Measurements from ENCODE around the gene PRKCA.
A peak's percentile ranks its signal among the peaks of the same experiment; 100 is the strongest.

PRKCA gene

GRCh38 chr17:66789961-66790437, 487.6 kb downstream of the PRKCA start:
- DNase-seq = no peak

DNA sequence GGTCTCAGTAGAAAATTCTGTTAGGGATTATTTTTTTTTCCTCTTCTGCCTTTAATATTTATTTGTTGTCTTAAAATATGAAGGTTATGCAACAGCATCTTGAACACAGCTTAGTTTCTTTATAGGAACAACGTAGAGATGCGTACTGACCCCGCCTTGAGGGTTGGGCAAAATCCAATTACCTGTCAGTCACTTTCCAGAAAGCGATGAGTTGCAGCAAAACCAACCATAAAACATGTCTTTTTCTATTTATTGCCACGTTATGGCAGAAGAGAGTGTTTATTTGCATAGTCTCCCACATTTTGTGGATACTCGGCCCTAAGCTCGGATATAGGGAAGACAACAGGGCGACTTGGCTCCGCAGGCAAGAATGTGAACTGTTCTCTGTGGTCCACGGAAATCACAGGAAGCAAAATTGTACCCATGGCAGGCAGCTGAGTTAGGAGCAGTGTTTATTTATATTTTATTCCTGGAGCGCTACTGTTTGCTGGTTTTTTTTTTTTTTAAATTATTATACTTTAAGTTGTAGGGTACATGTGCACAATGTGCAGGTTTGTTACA, 488.2 kb downstream of the PRKCA start:
- no peak for DNase-seq

GRCh38 chr17:66791347-66791746, 488.9 kb downstream of the PRKCA start:
- DNase-seq = no peak

GRCh38 chr17:66793814-66794213, 491.4 kb downstream of the PRKCA start:
- DNase-seq = no peak

DNA sequence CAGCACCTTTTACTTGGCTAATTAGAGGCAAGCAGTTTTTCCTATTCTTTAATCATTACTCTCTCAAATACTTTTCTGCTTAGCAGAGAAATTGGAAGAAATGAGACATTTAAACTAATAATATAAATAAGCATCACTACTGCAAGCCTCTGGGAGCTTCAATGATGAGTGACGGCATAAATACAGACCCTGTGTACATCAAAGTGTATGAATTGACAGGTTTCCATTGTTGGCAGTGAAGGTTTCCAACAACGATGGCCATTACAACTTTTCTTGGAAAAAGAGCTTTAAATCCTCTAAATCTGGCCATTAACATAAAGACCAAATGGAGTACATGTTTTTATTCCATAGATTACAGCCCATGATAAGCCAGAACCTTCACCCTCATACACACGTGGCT, 493.1 kb downstream of the PRKCA start:
- DNase-seq = no peak

DNA sequence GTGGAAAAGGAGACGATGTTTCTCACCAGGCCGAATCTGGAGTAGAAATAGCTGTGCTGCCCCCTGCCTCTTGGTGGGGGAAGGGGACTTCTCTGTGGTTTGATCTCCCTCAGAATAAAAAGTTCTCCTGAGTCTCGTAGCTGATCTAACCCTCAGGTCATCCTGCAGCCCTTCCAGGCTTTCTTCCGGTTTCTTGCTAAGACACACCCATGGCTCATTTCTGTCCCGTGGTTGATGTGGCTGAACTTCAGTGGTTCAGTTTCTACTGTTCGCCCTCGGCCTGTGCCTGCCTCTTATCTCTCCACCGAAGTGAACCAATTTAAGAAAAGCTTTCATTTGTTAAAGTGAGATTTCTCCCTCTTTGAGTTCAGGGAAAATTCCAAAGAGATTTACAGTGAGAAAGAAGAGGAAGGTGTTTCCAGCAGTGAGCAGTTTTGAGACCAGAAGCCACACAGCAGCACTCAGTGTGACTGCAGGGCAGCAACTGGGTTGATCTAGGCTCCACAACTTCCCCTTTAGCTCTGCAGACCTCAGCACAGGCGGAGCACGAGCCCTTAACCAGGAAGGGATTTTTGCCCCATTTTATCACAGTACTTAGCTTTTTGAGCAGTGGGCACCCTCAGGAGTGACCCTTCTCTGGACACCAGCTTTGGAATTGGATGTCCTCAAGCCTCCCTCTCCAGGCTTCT, 497.6 kb downstream of the PRKCA start:
- no peak for DNase-seq

GRCh38 chr17:66803474-66803951, 501.1 kb downstream of the PRKCA start:
- DNase-seq = no peak

DNA sequence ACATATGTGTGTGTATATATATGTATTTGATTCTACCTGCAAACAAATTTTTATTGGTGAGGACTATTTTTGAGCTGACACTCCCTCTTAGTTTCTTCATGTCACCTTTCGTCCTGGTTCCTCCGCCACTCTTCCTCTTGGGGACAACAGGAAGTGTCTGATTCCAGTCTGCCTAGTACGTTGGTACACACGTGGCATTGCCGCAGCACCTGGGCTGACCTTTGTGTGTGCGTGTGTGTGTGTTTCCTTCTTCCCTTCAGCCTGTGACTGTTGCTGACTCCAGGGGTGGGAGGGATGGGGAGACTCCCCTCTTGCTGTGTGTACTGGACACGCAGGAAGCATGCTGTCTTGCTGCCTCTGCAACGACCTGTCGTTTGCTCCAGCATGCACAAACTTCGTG, 503.2 kb downstream of the PRKCA start:
- DNase-seq = no peak

DNA sequence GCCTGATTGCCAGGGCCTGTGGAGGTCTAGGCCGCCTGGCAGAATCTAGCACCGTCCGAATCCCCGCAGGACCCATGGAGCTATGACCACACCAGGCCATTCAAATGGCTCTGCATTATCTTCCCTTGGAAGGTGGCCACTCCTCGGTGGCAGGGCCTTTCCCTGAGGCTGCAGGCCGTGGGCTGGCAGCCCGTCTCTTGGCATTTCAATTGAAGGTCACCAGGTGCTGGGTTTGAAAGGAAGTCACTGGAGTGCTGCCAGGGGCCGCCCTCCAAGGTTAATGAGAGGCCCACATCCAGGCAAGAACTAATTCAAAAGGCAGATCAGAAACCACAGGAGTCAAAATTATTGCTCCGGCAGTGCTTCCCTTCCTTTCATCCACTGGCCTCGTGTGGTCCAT, 504.8 kb downstream of the PRKCA start:
- DNase-seq = peak; percentile 36

DNA sequence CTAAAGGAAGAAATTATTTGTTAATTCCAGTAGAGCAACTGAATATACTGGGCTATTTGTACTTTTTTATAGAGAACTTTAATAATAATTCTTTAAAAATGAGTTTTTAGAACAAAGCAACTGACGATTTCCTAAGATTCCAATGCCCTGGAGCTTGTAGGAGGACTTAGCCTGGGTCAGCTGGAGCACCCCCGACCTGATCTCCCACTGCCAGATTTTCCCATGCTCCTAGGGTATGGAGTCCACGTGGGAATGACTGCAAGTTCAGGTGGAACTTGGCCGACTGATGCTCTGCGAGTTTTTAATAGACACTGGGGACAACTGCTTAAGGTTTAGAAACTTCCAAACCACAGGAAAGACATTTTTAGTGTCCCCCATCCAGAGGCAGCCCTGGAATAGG, 507.0 kb downstream of the PRKCA start:
- DNase-seq = no peak

GRCh38 chr17:66810951-66811682, 508.7 kb downstream of the PRKCA start:
- DNase-seq = no peak

GRCh38 chr17:66811683-66812054, 509.3 kb downstream of the PRKCA start:
- no peak for DNase-seq

DNA sequence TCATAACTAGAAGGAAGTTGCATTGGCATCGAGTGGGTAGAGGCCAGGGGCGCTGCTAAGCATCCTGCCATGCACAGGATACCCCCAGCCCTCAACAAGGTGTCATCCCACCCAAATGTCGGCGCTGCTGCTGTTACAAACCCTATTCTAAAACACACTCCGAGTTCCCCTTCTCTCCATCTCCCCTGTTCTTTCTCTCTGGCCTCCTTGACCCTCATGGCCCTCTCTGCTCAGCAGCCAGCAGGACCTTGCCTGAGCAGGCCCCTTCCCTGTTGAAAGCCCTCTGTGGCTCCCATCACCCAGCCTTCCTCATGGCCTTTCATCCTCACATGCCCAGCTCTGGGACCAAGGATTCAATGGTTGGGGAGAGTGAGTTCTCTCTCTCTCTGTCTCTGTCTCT, 510.2 kb downstream of the PRKCA start:
- no peak for DNase-seq

DNA sequence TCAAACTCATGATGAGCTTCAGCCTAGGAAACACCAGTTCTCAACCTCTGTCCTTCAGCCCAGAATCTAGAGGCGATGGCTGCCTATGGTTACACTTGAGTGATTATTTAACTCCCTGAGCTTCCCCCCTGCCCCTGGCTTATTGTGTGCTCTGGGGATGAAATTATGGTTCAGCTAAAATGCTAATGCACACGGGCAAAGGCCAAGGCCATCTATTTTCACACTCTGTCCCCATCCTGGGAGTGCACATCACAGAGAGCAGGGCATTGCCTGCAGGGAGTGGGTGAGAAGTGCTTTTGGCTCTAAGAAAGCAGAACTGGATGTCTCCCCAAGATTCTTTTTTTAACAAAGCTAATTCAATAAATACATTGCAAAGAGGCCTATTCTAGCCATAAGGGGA, 510.9 kb downstream of the PRKCA start:
- DNase-seq = no peak

DNA sequence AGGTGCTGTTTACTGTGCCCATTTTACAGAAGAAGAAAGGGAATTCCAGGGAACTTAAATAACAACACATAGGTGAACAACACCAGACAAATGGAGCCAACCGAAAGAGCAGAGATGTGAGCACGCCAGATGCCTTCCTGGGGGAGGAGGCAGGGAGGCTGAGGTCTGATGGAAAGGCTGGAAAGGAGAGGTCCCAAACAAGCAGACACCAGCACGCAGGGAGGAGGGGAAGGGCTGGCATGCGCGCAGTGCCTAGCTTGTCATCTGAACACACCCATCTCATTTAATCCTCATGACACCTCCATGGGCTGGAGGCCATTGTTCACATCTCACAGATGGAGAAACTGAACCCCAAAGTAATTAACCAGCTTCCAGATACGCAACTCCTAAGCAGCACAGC, 511.6 kb downstream of the PRKCA start:
- no peak for DNase-seq

GRCh38 chr17:66814570-66814969, 512.2 kb downstream of the PRKCA start:
- no peak for DNase-seq

DNA sequence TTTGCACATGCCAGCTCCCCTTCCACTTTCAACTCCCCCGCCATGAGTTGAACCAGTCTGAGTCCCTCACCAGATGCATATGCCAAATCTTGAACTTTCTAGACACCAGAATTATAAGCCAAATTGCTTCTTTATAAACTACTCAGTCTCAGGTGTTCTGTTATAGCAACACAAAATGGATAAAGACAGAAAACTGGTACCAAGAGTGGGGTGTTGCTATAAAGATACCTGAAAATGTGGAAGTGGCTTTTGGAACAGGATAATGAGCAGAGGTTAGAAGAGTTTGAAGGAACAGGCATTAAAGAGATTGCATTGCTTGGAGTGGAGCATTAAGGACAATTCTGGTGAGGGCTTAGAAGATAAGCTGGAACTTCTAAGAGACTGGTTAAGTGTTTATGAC, 515.3 kb downstream of the PRKCA start:
- DNase-seq = no peak

DNA sequence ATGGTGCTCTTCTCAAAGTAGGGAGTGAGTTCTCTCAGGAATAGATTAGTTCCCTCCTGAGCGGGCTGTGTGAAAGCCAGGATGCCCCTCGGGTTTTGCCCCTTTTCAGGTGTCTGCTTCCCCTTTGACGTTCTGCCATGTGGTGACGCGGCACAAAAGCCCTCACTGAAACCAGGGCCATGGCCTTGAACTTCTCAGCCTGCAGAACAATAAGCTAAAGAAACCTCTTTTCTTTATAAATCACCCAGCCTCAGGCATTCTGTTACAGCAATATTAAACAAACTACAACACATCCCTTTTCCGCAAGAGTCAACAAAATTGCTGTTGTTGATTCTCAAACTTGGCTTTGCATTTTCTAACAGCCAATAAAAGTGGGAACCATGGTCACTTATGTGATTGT, 517.1 kb downstream of the PRKCA start:
- DNase-seq = no peak

DNA sequence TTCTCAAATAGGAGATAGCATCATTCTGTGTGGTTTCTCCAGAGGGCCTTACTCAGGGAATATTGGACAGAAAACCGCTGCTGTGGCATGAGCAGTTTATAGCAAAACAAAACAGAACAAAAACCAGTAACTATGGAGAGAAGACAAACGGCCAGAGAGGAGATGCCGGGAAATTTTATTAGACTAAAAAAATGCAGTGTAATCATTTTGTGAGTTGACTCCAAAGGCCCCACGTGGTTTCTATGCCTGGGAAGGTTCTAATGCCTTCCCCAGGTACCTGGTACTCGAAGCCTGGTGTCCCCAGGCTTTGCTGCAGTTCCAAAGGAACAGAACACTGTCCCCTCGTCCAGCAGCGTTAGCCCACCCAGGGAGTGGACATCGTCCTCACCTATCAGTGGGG, 519.6 kb downstream of the PRKCA start:
- no peak for DNase-seq

- no peak for DNase-seq
Observed at GRCh38 chr17:66826856-66827255, 524.4 kb downstream of the PRKCA start.

GRCh38 chr17:66829386-66829864, 527.0 kb downstream of the PRKCA start:
- no peak for DNase-seq

DNA sequence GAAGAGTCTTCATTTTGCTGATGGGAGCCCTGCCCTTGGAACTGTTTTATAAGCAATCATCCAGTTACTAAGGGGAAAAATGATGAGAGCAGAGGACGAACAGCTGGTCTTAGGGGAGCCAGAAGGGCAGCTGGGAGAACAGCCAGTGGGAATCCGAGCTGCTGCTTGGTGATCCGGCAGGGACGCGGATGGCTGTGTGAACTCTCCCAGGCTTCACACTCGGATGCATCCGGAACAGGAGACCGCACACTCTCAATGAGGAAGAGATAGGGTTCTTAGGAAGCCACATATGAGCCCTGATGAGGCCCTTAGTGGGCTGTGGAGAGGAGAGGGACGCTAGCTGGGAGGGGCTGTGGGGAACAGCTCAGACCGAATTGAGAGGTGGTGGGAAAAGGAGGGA, 527.5 kb downstream of the PRKCA start:
- DNase-seq = no peak

DNA sequence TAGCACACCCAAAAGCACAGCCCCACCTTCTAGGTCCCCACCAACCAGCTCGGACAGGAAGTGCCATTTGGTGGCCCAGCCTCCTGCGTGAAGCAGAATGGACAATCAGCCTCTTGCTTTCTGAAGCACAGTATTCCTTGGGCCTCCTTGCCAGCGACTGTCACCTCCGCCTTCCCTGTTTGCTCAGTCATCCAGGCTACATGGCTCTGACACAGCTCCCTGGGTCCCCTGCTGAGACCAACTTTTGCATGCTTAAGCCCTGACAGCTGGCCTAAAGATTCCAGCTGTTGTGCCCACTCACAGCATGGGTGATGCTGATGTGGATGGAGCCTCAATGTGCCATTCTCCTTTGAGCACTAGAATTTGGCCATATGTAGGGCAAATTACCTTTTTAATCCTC, 528.0 kb downstream of the PRKCA start:
- no peak for DNase-seq
